ENCODE measurements around the gene CENPO. TPM values are rescaled to one million over a fixed set of nuclear protein-coding genes. Genes with fewer than 3 reads are reported as not detected.
"Not testable (repeated sequence)": the region's sequence is repeated elsewhere in the genome, so short reads cannot be mapped to it uniquely, and the experiment has no call there.

Gene CENPO
- total and polyA plus RNA-seq, 9 donors, result 11.7 to 22.2 (median 17.7) TPM

DNA sequence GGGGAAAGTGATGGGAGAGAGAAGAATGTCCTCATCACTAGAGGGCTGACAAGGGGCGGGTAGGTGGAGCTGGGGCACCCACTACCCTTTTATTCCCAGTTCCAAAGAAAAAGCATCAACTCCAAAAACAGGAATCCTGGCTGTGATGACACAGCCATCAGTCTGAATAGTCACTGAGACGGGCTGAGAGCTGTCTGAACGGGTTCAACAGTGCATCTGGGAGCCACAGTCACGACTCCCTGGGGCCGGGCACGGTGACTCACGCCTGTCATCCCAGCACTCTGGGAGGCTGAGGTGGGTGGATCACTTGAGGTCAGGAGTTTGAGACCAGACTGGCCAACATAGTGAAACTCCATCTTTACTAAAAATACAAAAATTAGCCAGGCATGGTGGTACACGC lies 42.2 kb downstream of the CENPO start:
- H3K27ac ChIP-seq (ENCODE audit: low read length); DNase-seq: not testable (repeated sequence)

DNA sequence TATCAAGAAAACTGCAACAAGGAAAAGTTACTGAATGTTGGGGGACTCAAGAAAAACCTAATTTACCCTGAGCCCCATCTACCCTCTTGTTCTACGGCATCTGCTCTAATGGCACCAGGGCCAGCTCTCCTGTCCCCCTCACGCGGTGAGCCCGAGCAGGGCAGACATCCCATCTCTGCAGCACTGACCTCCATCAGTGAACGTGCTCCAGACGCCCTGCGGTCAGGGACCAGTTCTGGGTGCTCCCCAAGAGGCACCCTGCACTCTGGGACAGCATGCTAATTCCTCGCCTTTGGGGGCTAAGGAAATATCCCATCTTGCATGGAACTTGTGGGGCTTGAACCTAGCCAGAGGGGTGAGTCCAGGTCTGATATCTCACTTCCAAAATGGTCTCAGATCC lies 43.0 kb downstream of the CENPO start:
- Histone ChIP-seq H3K4me1 (ENCODE audit: control insufficient read depth, insufficient read depth, low read length) (peaks cover 20% of the 10 kb centered on the region), H3K27ac (ENCODE audit: low read length) (no peak overlapping the region), H3K27me3 (ENCODE audit: control insufficient read depth, insufficient read depth, low read length) (no peaks in the 10 kb centered on the region), H3K36me3 (ENCODE audit: control insufficient read depth, insufficient read depth, low read length) (peaks cover 44% of the 10 kb centered on the region), H3K4me3 (ENCODE audit: low read length) (no peak overlapping the region), H3K9me3 (replicated peaks; ENCODE audit: control insufficient read depth, low read depth, low read length) (no peaks in the 10 kb centered on the region)
- 94% methylated on average over 8 of the region's 8 CpGs for WGBS (ENCODE audit: insufficient coverage)
- DNase-seq, result no peak

More for the DNA sequence above, 42.2 kb downstream of the CENPO start:
- not testable (repeated sequence) for H3K9me3 ChIP-seq (replicated peaks; ENCODE audit: control insufficient read depth, low read depth, low read length); H3K4me3 ChIP-seq (ENCODE audit: low read length); H3K27me3 ChIP-seq (ENCODE audit: control insufficient read depth, insufficient read depth, low read length)
- H3K36me3 ChIP-seq (ENCODE audit: control insufficient read depth, insufficient read depth, low read length), result peaks cover 42% of the 10 kb centered on the region
- peaks cover 27% of the 10 kb centered on the region for H3K4me1 ChIP-seq (ENCODE audit: control insufficient read depth, insufficient read depth, low read length)
- WGBS (ENCODE audit: insufficient coverage), result 90% methylated on average over 2 of the region's 8 CpGs

DNA sequence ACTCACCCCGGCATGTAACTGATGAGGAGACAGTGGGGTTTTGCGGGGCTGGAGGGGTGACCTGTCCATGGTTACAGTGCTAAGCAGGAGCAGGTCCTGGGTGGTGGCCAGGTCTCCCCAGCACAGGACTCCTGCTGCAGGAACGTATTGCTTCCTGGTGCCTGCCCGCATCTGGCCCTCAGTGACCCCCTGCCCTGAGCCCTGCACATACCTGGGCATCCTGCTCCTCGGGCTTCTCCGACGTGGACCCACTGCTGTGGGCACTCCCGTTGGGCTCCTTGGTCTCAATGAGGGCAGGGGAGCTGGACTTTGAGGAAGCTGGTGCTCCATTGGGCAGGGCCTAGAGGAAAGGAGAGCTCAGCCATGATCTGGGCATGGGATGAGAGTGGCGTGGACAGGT lies 43.5 kb downstream of the CENPO start:
- Histone ChIP-seq H3K9me3 (replicated peaks; ENCODE audit: control insufficient read depth, low read depth, low read length) (no peaks in the 10 kb centered on the region), H3K4me3 (ENCODE audit: low read length) (no peak overlapping the region), H3K27me3 (ENCODE audit: control insufficient read depth, insufficient read depth, low read length) (no peaks in the 10 kb centered on the region), H3K27ac (ENCODE audit: low read length) (no peak overlapping the region), H3K36me3 (ENCODE audit: control insufficient read depth, insufficient read depth, low read length) (peaks cover 46% of the 10 kb centered on the region), H3K4me1 (ENCODE audit: control insufficient read depth, insufficient read depth, low read length) (peaks cover 19% of the 10 kb centered on the region)
- WGBS (ENCODE audit: insufficient coverage), result 89% methylated on average over 8 of the region's 9 CpGs
- DNase-seq, result no peak

DNA sequence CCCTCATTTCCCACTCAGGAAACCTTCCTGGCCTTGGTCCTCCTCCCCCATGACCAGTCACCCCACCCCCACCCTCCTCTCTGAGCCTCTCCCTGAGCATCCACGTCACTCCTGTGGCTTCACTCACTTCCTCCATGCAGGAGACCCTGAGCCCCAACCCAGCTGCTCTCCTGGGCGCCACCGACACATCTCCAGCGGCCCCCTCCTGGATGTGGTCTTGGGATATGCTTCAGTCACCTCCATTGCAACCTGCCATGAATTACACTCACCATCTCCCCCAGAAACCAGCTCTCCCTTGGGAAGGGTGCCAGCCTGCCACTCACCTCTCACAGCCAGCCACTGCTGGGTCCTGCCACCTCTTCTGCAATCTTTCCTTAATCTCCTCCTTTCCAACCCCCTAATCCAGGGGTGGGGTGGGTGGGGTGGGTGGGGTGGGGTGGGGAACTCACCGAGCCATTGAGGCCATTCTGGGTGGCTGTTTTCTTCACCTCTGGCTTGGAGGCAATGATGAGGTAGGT lies 44.8 kb downstream of the CENPO start:
- Histone ChIP-seq H3K27me3 (ENCODE audit: control insufficient read depth, insufficient read depth, low read length) (no peaks in the 10 kb centered on the region), H3K36me3 (ENCODE audit: control insufficient read depth, insufficient read depth, low read length) (peaks cover 53% of the 10 kb centered on the region), H3K9me3 (replicated peaks; ENCODE audit: control insufficient read depth, low read depth, low read length) (no peaks in the 10 kb centered on the region), H3K4me1 (ENCODE audit: control insufficient read depth, insufficient read depth, low read length) (peaks cover 11% of the 10 kb centered on the region), H3K4me3 (ENCODE audit: low read length) (no peak overlapping the region), H3K27ac (ENCODE audit: low read length) (no peak overlapping the region)
- 93% methylated on average over 3 of the region's 5 CpGs for WGBS (ENCODE audit: insufficient coverage)
- DNase-seq, result no peak

DNA sequence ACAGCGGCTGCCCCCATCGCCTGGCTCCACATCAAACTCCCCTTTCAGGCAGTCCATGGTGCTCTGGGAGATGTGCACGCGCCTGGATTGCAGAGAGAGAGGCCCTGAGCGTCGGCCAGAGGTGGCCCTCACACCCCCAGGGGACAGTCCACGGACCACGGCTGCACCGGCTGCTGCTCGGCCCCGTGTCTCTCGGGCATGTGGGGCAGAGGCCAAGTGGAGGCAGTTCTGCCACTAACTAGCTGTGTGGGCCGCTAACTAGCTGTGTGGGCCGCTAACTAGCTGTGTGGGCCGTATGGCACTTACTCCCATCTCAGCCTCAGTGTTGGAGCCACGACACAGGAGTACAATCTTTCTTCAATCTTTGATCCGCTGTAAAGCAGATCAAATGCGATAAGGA lies 45.3 kb downstream of the CENPO start:
- H3K4me1 ChIP-seq (ENCODE audit: control insufficient read depth, insufficient read depth, low read length), result peaks cover 6% of the 10 kb centered on the region
- DNase-seq, result no peak
- H3K36me3 ChIP-seq (ENCODE audit: control insufficient read depth, insufficient read depth, low read length), result peaks cover 53% of the 10 kb centered on the region
- WGBS (ENCODE audit: insufficient coverage), result 87% methylated on average over 17 of the region's 18 CpGs
- no peaks in the 10 kb centered on the region for H3K9me3 ChIP-seq (replicated peaks; ENCODE audit: control insufficient read depth, low read depth, low read length)
- no peaks in the 10 kb centered on the region for H3K27me3 ChIP-seq (ENCODE audit: control insufficient read depth, insufficient read depth, low read length)
- no peak overlapping the region for H3K27ac ChIP-seq (ENCODE audit: low read length)
- no peak overlapping the region for H3K4me3 ChIP-seq (ENCODE audit: low read length)

DNA sequence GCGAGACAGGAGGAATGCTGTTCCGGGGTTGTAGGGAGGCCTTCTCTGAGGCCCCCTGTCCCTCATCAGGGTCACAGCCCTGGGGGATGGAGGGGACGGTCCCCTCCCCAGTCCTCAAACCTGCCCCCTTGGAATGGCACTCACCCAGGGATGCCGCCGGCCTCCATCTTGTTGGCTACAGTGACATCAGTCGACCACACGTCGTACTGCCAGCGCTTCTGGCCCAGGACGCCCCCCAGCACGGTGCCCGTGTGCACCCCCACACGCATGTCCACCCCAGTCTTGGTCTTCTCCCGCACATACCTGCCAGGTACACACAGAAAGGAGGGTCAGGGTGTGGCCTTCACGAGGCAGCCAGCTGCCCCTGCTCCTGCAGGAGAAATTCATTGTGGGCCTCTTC lies 46.5 kb downstream of the CENPO start:
- no peak for DNase-seq
- Histone ChIP-seq H3K27ac (ENCODE audit: low read length) (no peak overlapping the region), H3K36me3 (ENCODE audit: control insufficient read depth, insufficient read depth, low read length) (peaks cover 42% of the 10 kb centered on the region), H3K9me3 (replicated peaks; ENCODE audit: control insufficient read depth, low read depth, low read length) (no peaks in the 10 kb centered on the region), H3K4me1 (ENCODE audit: control insufficient read depth, insufficient read depth, low read length) (peaks cover 6% of the 10 kb centered on the region), H3K4me3 (ENCODE audit: low read length) (no peak overlapping the region), H3K27me3 (ENCODE audit: control insufficient read depth, insufficient read depth, low read length) (no peaks in the 10 kb centered on the region)
- 97% methylated on average over 11 of the region's 15 CpGs for WGBS (ENCODE audit: insufficient coverage)

DNA sequence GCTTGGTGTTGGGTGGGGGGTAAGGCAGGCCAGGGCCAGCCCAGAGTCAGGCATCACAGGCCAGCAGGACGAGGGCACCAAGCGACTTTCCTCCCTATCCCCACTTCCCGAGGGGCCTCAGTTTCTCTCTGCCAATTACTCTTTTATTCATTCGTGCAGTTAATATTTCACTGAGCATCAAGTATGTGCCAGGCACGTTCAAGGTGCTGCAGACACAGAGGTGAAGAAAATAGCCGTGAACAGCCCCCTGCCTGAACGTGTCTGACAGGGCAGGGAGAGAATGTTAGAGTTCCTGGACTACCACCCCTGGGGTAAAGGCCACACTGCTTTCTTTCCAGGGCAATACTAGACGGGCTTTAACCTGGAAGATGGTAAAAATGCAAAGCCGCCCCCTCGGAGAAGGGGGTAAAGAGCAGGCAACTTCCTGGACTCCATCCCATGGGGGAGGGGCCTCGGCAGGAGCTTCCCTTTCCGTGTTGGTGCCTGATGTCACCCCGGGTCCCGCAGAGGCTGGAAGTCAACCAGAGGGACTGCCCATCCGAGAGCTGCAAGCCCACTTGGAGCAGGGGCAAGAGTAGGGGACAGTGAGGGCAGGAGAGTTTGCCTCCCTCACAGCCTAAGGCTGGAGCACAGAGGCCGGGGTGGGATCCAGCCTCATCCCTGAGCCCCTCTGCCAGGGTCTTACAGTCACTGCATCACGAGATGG lies 47.1 kb downstream of the CENPO start:
- Histone ChIP-seq H3K9me3 (replicated peaks; ENCODE audit: control insufficient read depth, low read depth, low read length) (no peaks in the 10 kb centered on the region), H3K4me1 (ENCODE audit: control insufficient read depth, insufficient read depth, low read length) (peaks cover 6% of the 10 kb centered on the region), H3K36me3 (ENCODE audit: control insufficient read depth, insufficient read depth, low read length) (peaks cover 39% of the 10 kb centered on the region), H3K27me3 (ENCODE audit: control insufficient read depth, insufficient read depth, low read length) (no peaks in the 10 kb centered on the region), H3K27ac (ENCODE audit: low read length) (no peak overlapping the region), H3K4me3 (ENCODE audit: low read length) (no peak overlapping the region)
- no peak for DNase-seq
- 72% methylated on average over 11 of the region's 17 CpGs for WGBS (ENCODE audit: insufficient coverage)

DNA sequence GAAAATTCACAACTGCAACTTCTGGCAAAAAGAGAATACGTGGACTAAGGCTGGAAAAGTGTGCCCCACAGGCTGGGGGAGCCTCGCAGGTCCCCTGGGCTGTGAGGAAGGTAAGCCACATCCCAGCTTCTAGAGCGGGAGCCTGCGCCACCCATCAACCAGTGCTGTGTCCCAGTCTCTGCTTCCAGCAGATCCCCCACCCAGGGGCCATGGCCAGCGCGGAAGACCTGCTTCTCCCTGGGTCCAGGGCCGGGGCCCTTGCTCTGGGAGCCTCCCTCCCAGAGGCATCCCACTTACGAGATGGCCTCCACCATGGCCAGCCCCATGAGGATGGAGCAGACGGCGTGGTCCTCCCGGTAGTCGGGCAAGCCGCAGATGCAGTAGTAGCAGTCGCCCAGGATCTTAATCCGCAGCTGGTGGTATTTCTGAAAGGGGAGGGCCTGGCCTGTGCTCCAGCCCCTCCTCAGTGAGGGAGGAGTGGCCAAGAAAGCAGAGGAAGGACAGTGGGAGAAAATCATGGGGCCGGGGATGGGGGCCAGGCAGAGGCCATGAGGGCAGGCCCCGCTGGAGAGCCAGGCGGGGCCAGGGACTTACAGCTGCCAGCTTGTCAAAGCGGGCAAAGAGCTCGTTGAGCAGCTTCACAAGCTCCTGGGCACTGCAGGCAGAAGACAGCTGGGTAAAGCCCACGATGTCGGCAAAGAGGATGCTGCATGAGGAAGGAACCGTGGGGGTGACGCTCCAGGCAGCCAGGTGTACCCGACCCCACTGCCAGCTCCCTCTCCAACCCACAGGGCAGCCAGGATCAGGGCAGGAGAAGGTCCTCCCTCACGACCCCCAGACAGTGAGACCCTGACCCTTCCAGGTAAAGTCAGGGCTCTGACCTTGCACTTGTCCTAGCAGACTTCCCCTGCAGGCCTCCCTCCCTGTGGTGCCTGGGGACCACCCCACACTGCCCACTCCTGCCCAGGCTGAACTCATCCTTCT lies 48.0 kb downstream of the CENPO start:
- Histone ChIP-seq H3K4me1 (ENCODE audit: control insufficient read depth, insufficient read depth, low read length) (peaks cover 6% of the 10 kb centered on the region), H3K27me3 (ENCODE audit: control insufficient read depth, insufficient read depth, low read length) (no peaks in the 10 kb centered on the region), H3K36me3 (ENCODE audit: control insufficient read depth, insufficient read depth, low read length) (peaks cover 35% of the 10 kb centered on the region), H3K4me3 (ENCODE audit: low read length) (no peak overlapping the region), H3K27ac (ENCODE audit: low read length) (no peak overlapping the region), H3K9me3 (replicated peaks; ENCODE audit: control insufficient read depth, low read depth, low read length) (no peaks in the 10 kb centered on the region)
- 68% methylated on average over 23 of the region's 26 CpGs for WGBS (ENCODE audit: insufficient coverage)
- peak; percentile 38 for DNase-seq

DNA sequence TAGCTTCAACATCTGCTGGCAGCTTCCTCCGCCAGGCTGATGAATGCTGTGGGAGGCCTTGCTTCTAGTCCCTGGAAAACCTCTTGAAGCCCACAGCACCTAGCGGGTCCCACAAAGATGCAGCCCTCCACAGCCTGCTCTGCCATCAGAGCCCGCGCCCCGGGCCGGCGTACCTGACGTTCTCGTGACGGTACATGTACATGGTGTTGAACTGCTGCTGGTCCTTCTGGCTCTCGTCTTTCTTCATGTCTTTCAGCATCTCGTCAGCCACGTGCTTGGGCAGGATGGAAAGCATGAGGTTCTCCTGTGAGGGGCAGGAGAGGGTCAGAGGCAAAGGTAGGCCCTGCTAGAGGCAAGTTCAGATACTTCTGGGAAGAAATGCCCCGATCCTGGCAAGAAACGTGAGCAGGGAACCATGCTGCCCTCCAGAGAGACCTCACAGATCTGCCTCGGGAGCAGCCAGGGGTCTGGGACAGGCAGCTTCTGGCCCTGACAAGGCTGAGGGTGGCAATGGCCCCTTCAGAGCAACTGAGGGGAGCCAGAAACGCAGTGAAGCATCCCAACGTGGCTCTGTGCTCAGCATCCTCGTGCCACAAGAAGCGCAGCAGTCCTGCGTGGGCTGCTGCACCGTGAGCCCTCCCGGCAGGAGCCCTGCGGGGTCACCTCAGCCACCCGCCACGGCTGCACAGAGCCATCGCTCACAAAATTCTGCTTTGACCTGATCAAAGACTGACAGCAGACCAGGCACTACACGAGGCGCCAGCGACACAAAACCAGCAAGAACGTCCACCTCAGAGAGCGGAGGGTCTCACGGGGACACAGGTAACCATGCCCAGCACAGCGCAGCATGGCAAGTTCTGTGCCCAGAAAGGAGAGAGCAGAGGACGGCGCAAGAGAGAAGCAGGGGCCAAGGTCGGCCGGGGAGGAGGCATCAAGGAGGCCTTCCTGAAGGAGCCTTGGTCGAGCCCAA lies 49.1 kb downstream of the CENPO start:
- no peak for DNase-seq
- no peak overlapping the region for H3K4me3 ChIP-seq (ENCODE audit: low read length)
- H3K9me3 ChIP-seq (replicated peaks; ENCODE audit: control insufficient read depth, low read depth, low read length), result peaks cover under 1% of the 10 kb centered on the region
- H3K36me3 ChIP-seq (ENCODE audit: control insufficient read depth, insufficient read depth, low read length), result peaks cover 28% of the 10 kb centered on the region
- peaks cover 6% of the 10 kb centered on the region for H3K4me1 ChIP-seq (ENCODE audit: control insufficient read depth, insufficient read depth, low read length)
- no peaks in the 10 kb centered on the region for H3K27me3 ChIP-seq (ENCODE audit: control insufficient read depth, insufficient read depth, low read length)
- H3K27ac ChIP-seq (ENCODE audit: low read length), result no peak overlapping the region
- 91% methylated on average over 39 of the region's 39 CpGs for WGBS (ENCODE audit: insufficient coverage)

All from muscle of leg (tissue), 11 donors.